Psoas muscle (tissue), 8 donors: ENCODE data around the gene MLLT10. TPM values are rescaled to one million over a fixed set of nuclear protein-coding genes. Genes with fewer than 3 reads are reported as not detected.
"Not testable (repeated sequence)": the region's sequence is repeated elsewhere in the genome, so short reads cannot be mapped to it uniquely, and the experiment has no call there.

Source experiments
- ATAC-seq, 4 donors: fragments of 200-7000 bp; cut with Tn5 transposase; one replicate each; pipeline ENCODE4 v1.9.1; 2020; ENCODE audit warnings: moderate library complexity in 3 of 4, mild to moderate bottlenecking in 2 of 4
- DNase-seq, 2 donors: peaks; one replicate each; pipeline ENCODE4 v3.0.0-alpha.2; 2020
- H3K27ac ChIP-seq: fragments of 200-600 bp; one replicate; pipeline ENCODE4 v1.8.0; 2022
- H3K27me3 ChIP-seq, 3 donors: fragments of 200-600 bp in 1 of 3; one replicate each; pipeline versions ENCODE4 v1.6.1 to v1.8.0; 2013 to 2022; ENCODE audit warnings: low read length in 2 of 3, mild to moderate bottlenecking in 2 of 3, moderate library complexity in 1 of 3; ENCODE audit not compliant: insufficient read depth in 3 of 3
- H3K36me3 ChIP-seq, 2 donors: fragments of 200-600 bp in 1 of 2; one replicate each; pipeline versions ENCODE4 v1.6.1 to v1.8.0; 2013 to 2022; ENCODE audit warnings: low read depth in 1 of 2, mild to moderate bottlenecking in 1 of 2, moderate library complexity in 1 of 2; ENCODE audit not compliant: insufficient read depth in 1 of 2
- H3K4me1 ChIP-seq: fragments of 200-600 bp; one replicate; pipeline ENCODE4 v1.8.0; 2022
- H3K4me3 ChIP-seq: fragments of 200-600 bp; one replicate; pipeline ENCODE4 v1.8.0; 2022; ENCODE audit warnings: mild to moderate bottlenecking
- H3K9me3 ChIP-seq: fragments of 200-600 bp; one replicate; pipeline ENCODE4 v1.8.0; 2022
- WGBS, 3 donors: extraction: QIAGEN DNeasy Blood & Tissue Kit; methylation state at CpG; one replicate each; pipeline versions ENCODE4 v1.1.6 to v1.1.7; 2013; 5-methylcytosine and 5-hydroxymethylcytosine counted together
- intact Hi-C, 2 donors: fragments of 100-400 bp; cut with DNase I; formaldehyde crosslinking; loops; one replicate each; pipeline versions ENCODE4 v1.11.0 to v1.14.2; 2022
- polyA plus RNA-seq, 3 donors: library from polyadenylated mRNA; stranded (reverse); fragments of 200-250 nt; gene quantifications; one replicate each; pipeline ENCODE4 v1.2.3, GENCODE V29; 2013
- total RNA-seq, 4 donors: library from RNA; stranded (reverse); fragmentation: NEBNext Ultra II Directional in 2 of 4; extraction: Animal tissue kit (Norgen Biotek cat#: 25700) in 2 of 4; gene quantifications; one replicate each; pipeline versions ENCODE4 v1.2.1 to v1.2.4, GENCODE V29; 2021 to 2023
- TF ChIP-seq, protein P1 (sequence below): fragments of 200-600 bp; IDR thresholded peaks from one replicate; pipeline ENCODE4 v1.8.0; 2022; ENCODE audit warnings: antibody characterized with exemption
- donor health status: healthy with polysubstance abuse.
- donor health status: DM: no; HTN: no; CAD: no; lungs with moderate emphysema.
- donor health status: Bipolar disorder and iron deficiency.
- donor health status: healthy.
- donor health status: DM: yes; HTN: yes; CAD: no.
- donor health status: DM: no; HTN: no; CAD: no.
- donor health status: DM: no; HTN: no; CAD: no.
- donor health status: DM: yes; HTN: yes; CAD: no.

Gene MLLT10
- total and polyA plus RNA-seq, 7 donors = 9.6 to 21.1 (median 13.3) TPM

DNA sequence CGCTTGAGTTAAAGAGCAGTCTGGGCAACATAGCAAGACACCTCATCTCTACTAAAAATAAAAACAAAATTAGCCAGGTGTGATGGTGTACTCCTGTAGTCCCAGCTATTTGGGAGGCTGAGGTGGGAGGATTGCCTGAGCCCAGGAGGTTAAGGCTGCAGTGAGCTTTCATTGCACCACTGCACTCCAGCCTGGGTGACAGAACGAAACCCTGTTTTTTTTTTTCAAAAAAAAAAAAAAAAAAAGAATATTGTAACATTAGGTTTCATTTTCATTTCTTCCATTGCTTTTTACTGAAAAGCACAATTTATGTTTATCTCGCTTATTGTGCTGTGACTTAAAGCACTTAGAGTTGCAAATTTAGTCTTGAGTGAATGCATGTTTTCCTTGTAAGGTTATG is 80.0 kb downstream of the MLLT10 start:
- 89 to 97% (median 94%) methylated on average over 3 of the region's 3 CpGs for WGBS, 3 donors
- H3K4me1 ChIP-seq = peaks cover 4% of the 10 kb centered on the region
- no peaks in the 10 kb centered on the region for H3K9me3 ChIP-seq
- no peak for DNase-seq
- no peaks in the 10 kb centered on the region for H3K27me3 ChIP-seq
- intact Hi-C loops = no loop called here
- H3K27ac ChIP-seq = no peak overlapping the region
- TF ChIP-seq, protein P1, sequence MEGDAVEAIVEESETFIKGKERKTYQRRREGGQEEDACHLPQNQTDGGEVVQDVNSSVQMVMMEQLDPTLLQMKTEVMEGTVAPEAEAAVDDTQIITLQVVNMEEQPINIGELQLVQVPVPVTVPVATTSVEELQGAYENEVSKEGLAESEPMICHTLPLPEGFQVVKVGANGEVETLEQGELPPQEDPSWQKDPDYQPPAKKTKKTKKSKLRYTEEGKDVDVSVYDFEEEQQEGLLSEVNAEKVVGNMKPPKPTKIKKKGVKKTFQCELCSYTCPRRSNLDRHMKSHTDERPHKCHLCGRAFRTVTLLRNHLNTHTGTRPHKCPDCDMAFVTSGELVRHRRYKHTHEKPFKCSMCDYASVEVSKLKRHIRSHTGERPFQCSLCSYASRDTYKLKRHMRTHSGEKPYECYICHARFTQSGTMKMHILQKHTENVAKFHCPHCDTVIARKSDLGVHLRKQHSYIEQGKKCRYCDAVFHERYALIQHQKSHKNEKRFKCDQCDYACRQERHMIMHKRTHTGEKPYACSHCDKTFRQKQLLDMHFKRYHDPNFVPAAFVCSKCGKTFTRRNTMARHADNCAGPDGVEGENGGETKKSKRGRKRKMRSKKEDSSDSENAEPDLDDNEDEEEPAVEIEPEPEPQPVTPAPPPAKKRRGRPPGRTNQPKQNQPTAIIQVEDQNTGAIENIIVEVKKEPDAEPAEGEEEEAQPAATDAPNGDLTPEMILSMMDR = no peak
- H3K4me3 ChIP-seq = no peak overlapping the region
- peaks cover 4 to 8% of the 10 kb centered on the region in 2 donors for H3K36me3 ChIP-seq
- no peak for ATAC-seq

DNA sequence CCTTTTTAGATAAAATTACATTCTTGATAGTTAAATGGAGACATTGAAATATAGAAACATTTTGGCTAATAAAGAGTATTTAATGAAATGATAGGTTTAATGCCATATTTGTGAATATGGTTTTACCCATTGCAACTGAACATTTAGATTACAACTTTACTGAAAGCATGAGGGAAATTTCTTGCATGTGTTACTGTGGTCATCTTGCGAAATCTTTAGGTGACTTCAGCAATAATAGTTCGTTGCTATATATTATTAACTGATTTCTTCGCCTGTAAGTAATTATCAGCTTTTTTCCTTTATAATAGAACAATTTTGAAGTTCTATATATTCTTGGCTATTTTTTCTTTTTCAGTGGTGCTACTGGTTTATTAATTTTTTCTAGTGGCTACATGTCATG is 83.2 kb downstream of the MLLT10 start:
- intact Hi-C loops = no loop called here
- peaks cover 4 to 8% of the 10 kb centered on the region in 2 donors for H3K36me3 ChIP-seq

DNA sequence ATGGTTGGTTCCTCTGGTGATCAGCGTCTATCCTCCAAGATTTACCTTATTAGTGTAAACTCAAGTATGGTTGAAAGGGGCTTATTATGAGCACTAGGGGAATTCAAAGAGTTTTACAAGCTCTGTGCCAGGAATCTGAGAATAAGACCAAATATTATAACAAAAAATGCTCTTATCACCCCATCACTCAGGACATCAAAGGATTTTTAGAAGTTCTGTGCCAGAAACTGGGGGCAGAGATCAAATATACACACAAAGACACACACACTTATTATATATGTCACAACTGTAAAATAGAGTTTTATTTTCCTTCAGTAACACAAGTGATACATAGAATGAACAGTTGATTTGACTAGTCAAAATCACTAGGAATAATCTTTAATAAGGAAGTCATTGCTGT is 89.3 kb downstream of the MLLT10 start:
- Histone ChIP-seq H3K4me3 (no peak overlapping the region), H3K27me3 (no peaks in the 10 kb centered on the region), H3K27ac (no peak overlapping the region), H3K4me1 (no peaks in the 10 kb centered on the region), H3K9me3 (no peaks in the 10 kb centered on the region), H3K36me3 (peaks cover 6 to 16% of the 10 kb centered on the region in 2 donors)
- DNase-seq = no peak
- 89 to 92% (median 91%) methylated on average over 1 of the region's 1 CpG for WGBS, 3 donors
- ATAC-seq = no peak
- intact Hi-C loops = no loop called here
- TF ChIP-seq, protein P1 = no peak

More for the DNA sequence above, 83.2 kb downstream of the MLLT10 start:
- Histone ChIP-seq H3K4me3 (no peak overlapping the region), H3K27me3 (no peaks in the 10 kb centered on the region), H3K9me3 (no peaks in the 10 kb centered on the region), H3K4me1 (no peaks in the 10 kb centered on the region), H3K27ac (no peak overlapping the region)
- 90 to 93% (median 92%) methylated on average over 3 of the region's 3 CpGs for WGBS, 3 donors
- ATAC-seq (no peak), DNase-seq (no peak)
- TF ChIP-seq, protein P1 = no peak

DNA sequence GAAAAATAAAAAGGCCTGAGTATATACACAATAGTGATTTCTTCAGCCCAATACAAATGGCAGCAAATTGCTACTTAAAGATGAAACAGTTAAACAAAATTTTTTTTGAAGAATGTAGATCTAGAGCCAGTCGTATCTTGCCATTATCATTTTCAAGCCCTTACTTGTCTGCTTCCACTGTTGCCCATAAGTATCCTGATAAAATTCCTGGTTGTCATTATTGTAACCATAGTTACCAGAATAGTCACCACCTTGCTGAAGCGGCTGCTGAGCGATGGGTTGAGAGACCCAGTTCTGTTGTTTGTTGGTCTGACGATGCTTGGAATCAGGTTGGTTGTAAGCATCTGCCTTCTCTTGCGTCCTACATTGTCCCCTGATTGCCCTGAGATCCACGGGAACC is 90.4 kb downstream of the MLLT10 start:
- H3K27ac ChIP-seq, intact Hi-C loops, DNase-seq, H3K27me3 ChIP-seq, H3K4me3 ChIP-seq, H3K9me3 ChIP-seq, H3K4me1 ChIP-seq: not testable (repeated sequence)
- peaks cover 6 to 16% of the 10 kb centered on the region in 2 donors for H3K36me3 ChIP-seq
- WGBS, 3 donors = 97 to 100% (median 98%) methylated on average over 6 of the region's 6 CpGs
- ATAC-seq = peak in 1 of 4 donors; percentile 16

DNA sequence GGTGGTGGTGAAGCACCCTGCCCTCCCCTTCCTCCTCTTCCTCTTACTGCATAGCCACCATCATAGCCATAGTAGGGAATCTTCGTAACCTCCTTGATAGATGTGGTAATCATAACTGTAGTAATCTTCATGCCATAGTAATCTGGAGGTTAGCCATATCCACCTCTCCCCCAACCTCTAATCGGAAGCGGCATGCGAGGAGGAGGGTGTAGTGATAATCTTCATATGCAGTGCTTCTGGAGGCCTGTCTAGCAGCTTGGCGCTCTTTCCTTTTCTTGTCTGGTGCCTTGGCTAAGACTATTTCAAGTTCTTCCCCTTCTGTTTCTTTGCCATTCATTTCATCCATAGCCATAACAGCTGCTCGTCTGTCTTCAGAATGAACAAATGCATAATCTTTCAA is 90.9 kb downstream of the MLLT10 start:
- intact Hi-C loops = no loop called here
- peaks cover 6 to 16% of the 10 kb centered on the region in 2 donors for H3K36me3 ChIP-seq
- no peaks in the 10 kb centered on the region for H3K4me1 ChIP-seq
- H3K4me3 ChIP-seq = no peak overlapping the region
- ATAC-seq = no peak
- no peak for DNase-seq
- H3K27ac ChIP-seq = no peak overlapping the region
- no peaks in the 10 kb centered on the region for H3K9me3 ChIP-seq
- 95 to 99% (median 98%) methylated on average over 6 of the region's 6 CpGs for WGBS, 3 donors
- TF ChIP-seq, protein P1 = no peak
- H3K27me3 ChIP-seq = no peaks in the 10 kb centered on the region
